Osteoblast (primary cell): Measurements from ENCODE around the gene KIF17. TPM values are rescaled to one million over a fixed set of nuclear protein-coding genes. Genes with fewer than 3 reads are reported as not detected.

Experiments
- DNase-seq: peaks from one replicate; pipeline ENCODE4 v3.0.0; 2011; ENCODE audit warnings: low spot score, mixed read lengths; ENCODE audit not compliant: insufficient read length; ENCODE audit errors: missing footprints
- H2AFZ ChIP-seq: 2 replicates; pipeline ENCODE4 v1.6.0; 2011; ENCODE audit warnings: mild to moderate bottlenecking, low read length
- H3K27ac ChIP-seq: 2 replicates; pipeline ENCODE4 v1.5.1; 2011; ENCODE audit warnings: mild to moderate bottlenecking, low read depth, low read length, moderate library complexity
- H3K27me3 ChIP-seq: 2 replicates; pipeline ENCODE4 v1.6.0; 2012; ENCODE audit warnings: mild to moderate bottlenecking, control low read depth, inconsistent platforms, low read length, moderate library complexity; ENCODE audit not compliant: insufficient read depth
- H3K36me3 ChIP-seq: 2 replicates; pipeline ENCODE4 v1.5.1; 2011; ENCODE audit warnings: mild to moderate bottlenecking, low read length, control low read depth, moderate library complexity; ENCODE audit not compliant: insufficient read depth
- H3K4me1 ChIP-seq: 2 replicates; pipeline ENCODE4 v1.5.1; 2011; ENCODE audit warnings: mild to moderate bottlenecking, low read length, control low read depth, moderate library complexity; ENCODE audit not compliant: insufficient read depth
- H3K4me2 ChIP-seq: 2 replicates; pipeline ENCODE4 v1.6.0; 2011; ENCODE audit warnings: mild to moderate bottlenecking, low read length; ENCODE audit not compliant: insufficient read depth
- H3K4me3 ChIP-seq: fragments of 200-600 bp; sonication (generic); 3 replicates; pipeline ENCODE4 v1.5.1; 2012; ENCODE audit warnings: mild to moderate bottlenecking, low read length, inconsistent platforms; ENCODE audit not compliant: insufficient read depth
- H3K79me2 ChIP-seq: 2 replicates; pipeline ENCODE4 v1.6.0; 2012; ENCODE audit warnings: mild to moderate bottlenecking, low read length, control low read depth, inconsistent platforms; ENCODE audit not compliant: insufficient read depth
- H3K9me3 ChIP-seq: 2 replicates; pipeline ENCODE4 v1.5.1; 2011; ENCODE audit warnings: low read depth, low read length, control low read depth
- H4K20me1 ChIP-seq: 2 replicates; pipeline ENCODE4 v1.6.0; 2012; ENCODE audit warnings: mild to moderate bottlenecking, low read length, control low read depth; ENCODE audit not compliant: insufficient read depth
- CTCF ChIP-seq: IDR thresholded peaks from 2 replicates; pipeline ENCODE4 v1.5.1; 2011; ENCODE audit warnings: mild to moderate bottlenecking, low read depth, low read length, moderate library complexity; ENCODE audit errors: extremely low read depth
- total RNA-seq: library from RNA; depleted of rRNA; stranded (reverse); fragments of >200 nt; gene quantifications from 2 replicates; pipeline ENCODE4 v1.2.3, GENCODE V29; 2012

KIF17 gene
- total RNA-seq, 1 donor = 0.36 TPM

GRCh38 chr1:20634594-20635084 lies 83.2 kb downstream of the KIF17 start:
- Histone ChIP-seq H3K36me3 (peaks cover 20% of the 10 kb centered on the region), H3K4me1 (peaks cover 17% of the 10 kb centered on the region), H3K4me2 (peak overlapping the region; percentile 99), H3K27ac (no peak overlapping the region), H4K20me1 (peaks cover 23% of the 10 kb centered on the region), H3K9me3 (no peaks in the 10 kb centered on the region), H3K27me3 (no peaks in the 10 kb centered on the region), H2AFZ (peak overlapping the region; percentile 45), H3K4me3 (peak overlapping the region; percentile 93), H3K79me2 (peaks cover 19% of the 10 kb centered on the region)
- no peak for TF ChIP-seq CTCF
- DNase-seq = peak; percentile 84

DNA sequence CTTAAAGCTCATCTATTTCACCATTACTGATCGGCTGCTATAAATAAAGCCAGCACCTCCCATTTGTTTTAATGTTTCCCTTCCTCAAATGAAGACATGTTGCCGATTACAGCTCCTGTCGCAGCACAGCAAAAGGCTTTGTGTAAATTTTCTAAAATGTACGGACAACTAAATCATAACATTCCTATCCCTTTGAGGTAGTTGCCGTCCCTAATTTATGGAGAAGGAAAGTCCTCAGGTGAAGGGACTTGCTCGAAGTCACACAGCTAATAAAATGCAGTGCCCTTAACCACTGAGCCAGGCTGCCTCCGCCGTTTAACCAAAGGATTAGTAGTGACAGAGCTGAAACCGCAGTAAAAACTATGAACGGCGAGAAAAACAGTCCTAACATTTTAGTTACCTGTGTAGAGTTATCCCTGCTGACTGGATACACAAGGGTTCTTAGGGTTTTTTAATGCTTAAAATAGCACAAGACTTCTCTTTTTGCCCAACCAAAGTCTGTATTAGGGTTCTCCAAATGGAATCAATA lies 83.7 kb downstream of the KIF17 start:
- peak overlapping the region; percentile 99 for H3K4me2 ChIP-seq
- peak overlapping the region; percentile 45 for H2AFZ ChIP-seq
- H3K27me3 ChIP-seq = no peaks in the 10 kb centered on the region
- TF ChIP-seq CTCF = no peak
- H3K4me1 ChIP-seq = peaks cover 17% of the 10 kb centered on the region
- H4K20me1 ChIP-seq = peaks cover 23% of the 10 kb centered on the region
- H3K36me3 ChIP-seq = peaks cover 17% of the 10 kb centered on the region
- H3K9me3 ChIP-seq = no peaks in the 10 kb centered on the region
- peak overlapping the region; percentile 93 for H3K4me3 ChIP-seq
- peaks cover 19% of the 10 kb centered on the region for H3K79me2 ChIP-seq
- peak; percentile 78 for DNase-seq
- peak overlapping the region; percentile 31 for H3K27ac ChIP-seq

- Histone ChIP-seq H3K4me1 (peaks cover 17% of the 10 kb centered on the region), H3K27me3 (no peaks in the 10 kb centered on the region), H3K27ac (peak within 1 kb of the TSS; percentile 31), H3K36me3 (peaks cover 14% of the 10 kb centered on the region), H3K4me3 (peak within 1 kb of the TSS; percentile 93), H3K9me3 (no peaks in the 10 kb centered on the region), H2AFZ (peak within 1 kb of the TSS; percentile 85), H3K79me2 (peaks cover 19% of the 10 kb centered on the region), H3K4me2 (peak within 1 kb of the TSS; percentile 99), H4K20me1 (peaks cover 23% of the 10 kb centered on the region)
- TF ChIP-seq CTCF = peak; percentile 87
- peak; percentile 97 for DNase-seq
Observed at GRCh38 chr1:20633190-20634064, 84.4 kb downstream of the KIF17 start, which contains the start of gene PINK1. Gene PINK1, plus strand, starts transcription at chr1:20633458. Its CDS starts 91 bp downstream, at chr1:20633549.

GRCh38 chr1:20632386-20632785 lies 85.4 kb downstream of the KIF17 start:
- Histone ChIP-seq H3K4me3 (no peak overlapping the region), H3K4me2 (no peak overlapping the region), H3K79me2 (peaks cover 19% of the 10 kb centered on the region), H3K27me3 (no peaks in the 10 kb centered on the region), H4K20me1 (peaks cover 23% of the 10 kb centered on the region), H3K36me3 (peaks cover 6% of the 10 kb centered on the region), H3K4me1 (peaks cover 17% of the 10 kb centered on the region), H2AFZ (peak overlapping the region; percentile 76), H3K27ac (no peak overlapping the region), H3K9me3 (no peaks in the 10 kb centered on the region)
- TF ChIP-seq CTCF = no peak
- DNase-seq = peak; percentile 19
